Fibroblast of skin of left biceps (primary cell): ENCODE results near the gene COL20A1.

Experiments used
- DNase-seq, 2 experiments: peaks; one replicate each; pipeline ENCODE4 v3.0.0-alpha.2; 2013; ENCODE audit warnings: low read depth in 2 of 2

Gene COL20A1

GRCh38 chr20:63261060-63261794 is 31.8 kb upstream of the COL20A1 start:
- no peak for DNase-seq

GRCh38 chr20:63261795-63262528 is 31.0 kb upstream of the COL20A1 start:
- no peak for DNase-seq

GRCh38 chr20:63262836-63263235 is 30.1 kb upstream of the COL20A1 start:
- DNase-seq, result no peak

- no peak for DNase-seq
These were observed 29.0 kb upstream of the COL20A1 start for GRCh38 chr20:63264000-63264399.

GRCh38 chr20:63264519-63264918 is 28.5 kb upstream of the COL20A1 start:
- DNase-seq, result no peak

- DNase-seq, result peak in 1 of 2 experiments; percentile 6
These were observed 27.0 kb upstream of the COL20A1 start for GRCh38 chr20:63265891-63266515.

GRCh38 chr20:63267691-63268090 is 25.3 kb upstream of the COL20A1 start:
- no peak for DNase-seq

GRCh38 chr20:63268256-63268655 is 24.7 kb upstream of the COL20A1 start:
- DNase-seq, result no peak

GRCh38 chr20:63268671-63269439 is 24.1 kb upstream of the COL20A1 start:
- DNase-seq, result no peak

- no peak for DNase-seq
These were observed 23.3 kb upstream of the COL20A1 start for GRCh38 chr20:63269724-63270123.

- no peak for DNase-seq
These were observed 22.2 kb upstream of the COL20A1 start for GRCh38 chr20:63270606-63271325.

- DNase-seq, result peak; percentile 44 to 59
These were observed 20.6 kb upstream of the COL20A1 start, which contains the start of gene ARFGAP1 for GRCh38 chr20:63272105-63273058. Gene ARFGAP1, plus strand, starts transcription at chr20:63272813. Its CDS starts 2,768 bp downstream, at chr20:63275581.

GRCh38 chr20:63273059-63273579 is 19.9 kb upstream of the COL20A1 start:
- no peak for DNase-seq

- DNase-seq, result peak; percentile 9 to 13
These were observed 19.2 kb upstream of the COL20A1 start for GRCh38 chr20:63273635-63274380.

- no peak for DNase-seq
These were observed 18.4 kb upstream of the COL20A1 start for GRCh38 chr20:63274381-63275228.

- no peak for DNase-seq
These were observed 17.2 kb upstream of the COL20A1 start for GRCh38 chr20:63275825-63276224.

- DNase-seq, result no peak
These were observed 16.0 kb upstream of the COL20A1 start for GRCh38 chr20:63276956-63277355.
